Neutrophil (primary cell): ENCODE results near the gene TNRC6A.

Experiments used
- H3K27ac ChIP-seq: fragments of 200-600 bp; sonication (generic); 2 replicates; pipeline ENCODE4 v1.5.1; 2016; ENCODE audit warnings: mild to moderate bottlenecking, moderate library complexity
- H3K27me3 ChIP-seq: fragments of 200-600 bp; sonication (generic); 2 replicates; pipeline ENCODE4 v1.6.0; 2016; ENCODE audit warnings: mild to moderate bottlenecking
- H3K36me3 ChIP-seq: fragments of 200-600 bp; sonication (generic); 2 replicates; pipeline ENCODE4 v1.5.1; 2017
- H3K4me1 ChIP-seq, 2 experiments: fragments of 200-600 bp in 1 of 2; sonication (generic) in 1 of 2; 1 replicate in 1 of 2; 2 replicates in 1 of 2; pipeline versions ENCODE4 v1.5.1 to v1.6.1; 2013 to 2016; ENCODE audit warnings: low read depth in 1 of 2, low read length in 1 of 2, mild to moderate bottlenecking in 1 of 2, moderate library complexity in 1 of 2; ENCODE audit not compliant: control insufficient read depth in 1 of 2, insufficient read depth in 1 of 2
- H3K4me3 ChIP-seq, 2 experiments: fragments of 200-600 bp in 1 of 2; sonication (generic) in 1 of 2; 1 replicate in 1 of 2; 2 replicates in 1 of 2; pipeline ENCODE4 v1.5.1; 2013 to 2016; ENCODE audit warnings: low read depth in 1 of 2, low read length in 1 of 2, mild to moderate bottlenecking in 1 of 2, moderate library complexity in 1 of 2
- H3K9me3 ChIP-seq: fragments of 200-600 bp; sonication (generic); 2 replicates; pipeline ENCODE4 v1.5.1; 2016
- TF ChIP-seq, protein P1 (sequence below): fragments of 200-600 bp; sonication (generic); IDR thresholded peaks from 2 replicates; pipeline ENCODE4 v1.5.1; 2016; ENCODE audit warnings: antibody characterized with exemption

Gene TNRC6A

GRCh38 chr16:24875466-24875865 is 146.0 kb downstream of the TNRC6A start:
- no peaks in the 10 kb centered on the region for H3K36me3 ChIP-seq

More at GRCh38 chr16:24875466-24875865, 146.0 kb downstream of the TNRC6A start:
- no peaks in the 10 kb centered on the region for H3K9me3 ChIP-seq
- H3K27ac ChIP-seq, result no peak overlapping the region
- TF ChIP-seq, protein P1, sequence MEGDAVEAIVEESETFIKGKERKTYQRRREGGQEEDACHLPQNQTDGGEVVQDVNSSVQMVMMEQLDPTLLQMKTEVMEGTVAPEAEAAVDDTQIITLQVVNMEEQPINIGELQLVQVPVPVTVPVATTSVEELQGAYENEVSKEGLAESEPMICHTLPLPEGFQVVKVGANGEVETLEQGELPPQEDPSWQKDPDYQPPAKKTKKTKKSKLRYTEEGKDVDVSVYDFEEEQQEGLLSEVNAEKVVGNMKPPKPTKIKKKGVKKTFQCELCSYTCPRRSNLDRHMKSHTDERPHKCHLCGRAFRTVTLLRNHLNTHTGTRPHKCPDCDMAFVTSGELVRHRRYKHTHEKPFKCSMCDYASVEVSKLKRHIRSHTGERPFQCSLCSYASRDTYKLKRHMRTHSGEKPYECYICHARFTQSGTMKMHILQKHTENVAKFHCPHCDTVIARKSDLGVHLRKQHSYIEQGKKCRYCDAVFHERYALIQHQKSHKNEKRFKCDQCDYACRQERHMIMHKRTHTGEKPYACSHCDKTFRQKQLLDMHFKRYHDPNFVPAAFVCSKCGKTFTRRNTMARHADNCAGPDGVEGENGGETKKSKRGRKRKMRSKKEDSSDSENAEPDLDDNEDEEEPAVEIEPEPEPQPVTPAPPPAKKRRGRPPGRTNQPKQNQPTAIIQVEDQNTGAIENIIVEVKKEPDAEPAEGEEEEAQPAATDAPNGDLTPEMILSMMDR, result no peak
- no peaks in the 10 kb centered on the region for H3K4me1 ChIP-seq
- H3K27me3 ChIP-seq, result no peaks in the 10 kb centered on the region
- H3K4me3 ChIP-seq, result no peak overlapping the region
